ENCODE measurements around the gene RHBDF1.

DNA sequence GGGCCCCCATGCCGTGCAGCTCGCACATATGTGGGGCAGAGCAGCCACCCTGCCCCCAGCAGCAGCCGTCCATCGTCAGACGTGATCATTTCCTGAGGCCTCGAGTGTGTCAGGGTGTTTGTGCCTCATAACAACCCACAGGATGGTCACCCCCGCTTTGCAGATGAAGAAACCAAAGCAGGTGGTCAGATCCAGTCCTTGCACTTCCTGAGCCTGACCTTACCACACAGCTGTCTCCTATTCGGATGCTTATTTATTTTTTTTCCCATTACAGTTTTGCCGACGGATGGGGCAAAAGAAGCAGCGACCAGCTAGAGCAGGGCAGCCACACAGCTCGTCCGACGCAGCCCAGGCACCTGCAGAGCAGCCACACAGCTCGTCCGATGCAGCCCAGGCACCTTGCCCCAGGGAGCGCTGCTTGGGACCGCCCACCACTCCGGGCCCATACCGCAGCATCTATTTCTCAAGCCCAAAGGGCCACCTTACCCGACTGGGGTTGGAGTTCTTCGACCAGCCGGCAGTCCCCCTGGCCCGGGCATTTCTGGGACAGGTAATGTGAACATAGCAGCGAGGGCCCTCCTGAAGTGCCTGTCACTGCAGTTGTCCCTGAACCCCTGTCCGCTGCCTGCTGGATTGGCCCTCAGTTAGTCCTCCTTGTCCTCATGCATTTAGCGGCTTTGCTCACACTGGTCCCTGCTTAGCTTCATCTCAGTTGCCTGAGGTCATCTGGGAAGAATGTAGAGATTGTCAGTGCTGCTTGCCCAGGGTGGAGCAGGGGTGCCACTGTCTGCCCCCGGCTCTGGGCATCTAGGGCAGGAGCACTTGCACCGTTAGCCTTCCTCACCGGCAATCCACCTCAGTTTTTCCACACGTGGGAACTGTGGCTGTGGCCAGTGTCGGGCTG lies 7.0 kb upstream of the RHBDF1 start:
- TF ChIP-seq, protein P1, sequence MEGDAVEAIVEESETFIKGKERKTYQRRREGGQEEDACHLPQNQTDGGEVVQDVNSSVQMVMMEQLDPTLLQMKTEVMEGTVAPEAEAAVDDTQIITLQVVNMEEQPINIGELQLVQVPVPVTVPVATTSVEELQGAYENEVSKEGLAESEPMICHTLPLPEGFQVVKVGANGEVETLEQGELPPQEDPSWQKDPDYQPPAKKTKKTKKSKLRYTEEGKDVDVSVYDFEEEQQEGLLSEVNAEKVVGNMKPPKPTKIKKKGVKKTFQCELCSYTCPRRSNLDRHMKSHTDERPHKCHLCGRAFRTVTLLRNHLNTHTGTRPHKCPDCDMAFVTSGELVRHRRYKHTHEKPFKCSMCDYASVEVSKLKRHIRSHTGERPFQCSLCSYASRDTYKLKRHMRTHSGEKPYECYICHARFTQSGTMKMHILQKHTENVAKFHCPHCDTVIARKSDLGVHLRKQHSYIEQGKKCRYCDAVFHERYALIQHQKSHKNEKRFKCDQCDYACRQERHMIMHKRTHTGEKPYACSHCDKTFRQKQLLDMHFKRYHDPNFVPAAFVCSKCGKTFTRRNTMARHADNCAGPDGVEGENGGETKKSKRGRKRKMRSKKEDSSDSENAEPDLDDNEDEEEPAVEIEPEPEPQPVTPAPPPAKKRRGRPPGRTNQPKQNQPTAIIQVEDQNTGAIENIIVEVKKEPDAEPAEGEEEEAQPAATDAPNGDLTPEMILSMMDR (IDR thresholded peaks at IDR 0.05), result no peak
- TF ChIP-seq BHLHE40 (IDR thresholded peaks at IDR 0.05; ENCODE audit: low read depth, low read length), result no peak
- TF ChIP-seq, protein P2, sequence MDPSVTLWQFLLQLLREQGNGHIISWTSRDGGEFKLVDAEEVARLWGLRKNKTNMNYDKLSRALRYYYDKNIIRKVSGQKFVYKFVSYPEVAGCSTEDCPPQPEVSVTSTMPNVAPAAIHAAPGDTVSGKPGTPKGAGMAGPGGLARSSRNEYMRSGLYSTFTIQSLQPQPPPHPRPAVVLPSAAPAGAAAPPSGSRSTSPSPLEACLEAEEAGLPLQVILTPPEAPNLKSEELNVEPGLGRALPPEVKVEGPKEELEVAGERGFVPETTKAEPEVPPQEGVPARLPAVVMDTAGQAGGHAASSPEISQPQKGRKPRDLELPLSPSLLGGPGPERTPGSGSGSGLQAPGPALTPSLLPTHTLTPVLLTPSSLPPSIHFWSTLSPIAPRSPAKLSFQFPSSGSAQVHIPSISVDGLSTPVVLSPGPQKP (IDR thresholded peaks at IDR 0.05; ENCODE audit: low read depth, low read length), result no peak
- no peak for TF ChIP-seq CBX2 (IDR thresholded peaks at IDR 0.05; ENCODE audit: borderline replicate concordance, low read depth)
- TF ChIP-seq POLR2A (IDR thresholded peaks at IDR 0.05; ENCODE audit: low read length), result no peak
- TF ChIP-seq POLR2AphosphoS2 (conservative IDR thresholded peaks at IDR 0.05; ENCODE audit: low read length), result no peak
- TF ChIP-seq SMC3 (IDR thresholded peaks at IDR 0.05), result no peak
- TF ChIP-seq, protein P3, sequence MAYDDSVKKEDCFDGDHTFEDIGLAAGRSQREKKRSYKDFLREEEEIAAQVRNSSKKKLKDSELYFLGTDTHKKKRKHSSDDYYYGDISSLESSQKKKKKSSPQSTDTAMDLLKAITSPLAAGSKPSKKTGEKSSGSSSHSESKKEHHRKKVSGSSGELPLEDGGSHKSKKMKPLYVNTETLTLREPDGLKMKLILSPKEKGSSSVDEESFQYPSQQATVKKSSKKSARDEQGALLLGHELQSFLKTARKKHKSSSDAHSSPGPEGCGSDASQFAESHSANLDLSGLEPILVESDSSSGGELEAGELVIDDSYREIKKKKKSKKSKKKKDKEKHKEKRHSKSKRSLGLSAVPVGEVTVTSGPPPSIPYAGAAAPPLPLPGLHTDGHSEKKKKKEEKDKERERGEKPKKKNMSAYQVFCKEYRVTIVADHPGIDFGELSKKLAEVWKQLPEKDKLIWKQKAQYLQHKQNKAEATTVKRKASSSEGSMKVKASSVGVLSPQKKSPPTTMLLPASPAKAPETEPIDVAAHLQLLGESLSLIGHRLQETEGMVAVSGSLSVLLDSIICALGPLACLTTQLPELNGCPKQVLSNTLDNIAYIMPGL (CRISPR knock-in tag; IDR thresholded peaks at IDR 0.05; ENCODE audit: borderline replicate concordance), result no peak
- TF ChIP-seq HOXA7 (CRISPR knock-in tag; IDR thresholded peaks at IDR 0.05), result no peak
- no peak for TF ChIP-seq MAFK (IDR thresholded peaks at IDR 0.05; ENCODE audit: partially characterized antibody)
